GM18507 (cell line): Measurements from ENCODE around the gene AACS.

Source experiments
- DNase-seq: peaks from one replicate; pipeline ENCODE4 v3.0.0; 2011; ENCODE audit warnings: low read depth; ENCODE audit not compliant: insufficient read length; ENCODE audit errors: extremely low spot score
- FAIRE-seq: peaks from 2 replicates; lab custom pipeline; 2011; peaks lifted over from hg19 to GRCh38; lab: Jason Lieb, UNC

Gene AACS

GRCh38 chr12:125169870-125170269, 104.6 kb downstream of the AACS start:
- DNase-seq: no peak
- no peak for FAIRE-seq

- DNase-seq (no peak), FAIRE-seq (no peak)
Observed at GRCh38 chr12:125171267-125171666, 106.0 kb downstream of the AACS start.

DNA sequence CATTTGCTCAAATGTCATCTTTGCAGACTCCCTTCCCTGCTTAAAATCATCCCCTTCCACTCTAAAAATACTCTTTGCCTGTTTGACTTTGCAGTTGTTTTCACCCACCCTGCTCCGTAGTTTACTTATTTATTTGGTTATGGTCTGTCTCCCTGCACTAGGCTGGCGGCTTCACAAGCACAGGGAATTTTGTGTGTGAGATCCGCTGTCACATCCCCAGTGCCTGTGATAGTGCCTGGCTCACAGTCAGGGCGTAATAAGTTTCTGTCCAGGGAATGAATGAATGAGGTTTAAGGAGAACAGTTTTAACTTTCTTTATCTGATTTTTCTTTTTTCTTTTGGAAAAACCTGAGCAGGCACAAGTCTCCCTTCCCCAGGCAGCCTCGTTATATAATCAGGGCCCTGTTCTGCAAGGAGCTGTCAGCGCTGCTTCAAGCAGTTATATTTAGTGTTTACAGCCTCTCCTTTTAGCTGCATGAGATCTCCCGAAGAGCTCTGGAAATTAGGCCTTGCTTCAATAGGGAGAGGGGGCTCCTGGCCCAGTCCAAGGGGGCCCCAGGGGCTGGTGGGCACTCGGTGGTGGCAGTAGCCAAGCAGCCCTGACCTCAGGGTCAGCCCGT, 107.1 kb downstream of the AACS start:
- no peak for DNase-seq
- no peak for FAIRE-seq

DNA sequence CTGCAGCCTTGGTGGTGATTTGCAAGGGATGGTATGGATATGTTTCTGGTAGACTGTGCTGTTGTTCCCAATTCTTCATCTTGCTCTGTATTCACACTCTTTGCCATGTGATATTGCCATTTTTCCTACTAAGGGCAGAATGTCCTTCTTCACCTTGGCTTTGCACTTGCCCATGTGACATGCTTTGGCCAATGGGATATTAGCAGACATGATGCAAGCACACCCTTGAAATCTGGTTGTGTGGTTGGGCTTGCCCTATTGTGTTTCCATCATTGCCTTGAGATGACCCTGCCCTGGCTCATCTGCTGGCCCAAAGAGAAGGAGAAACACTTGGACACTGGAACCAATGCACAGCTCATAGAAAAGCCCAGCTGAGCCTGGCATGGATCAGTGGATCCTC, 110.3 kb downstream of the AACS start:
- no peak for DNase-seq
- FAIRE-seq: no peak

DNA sequence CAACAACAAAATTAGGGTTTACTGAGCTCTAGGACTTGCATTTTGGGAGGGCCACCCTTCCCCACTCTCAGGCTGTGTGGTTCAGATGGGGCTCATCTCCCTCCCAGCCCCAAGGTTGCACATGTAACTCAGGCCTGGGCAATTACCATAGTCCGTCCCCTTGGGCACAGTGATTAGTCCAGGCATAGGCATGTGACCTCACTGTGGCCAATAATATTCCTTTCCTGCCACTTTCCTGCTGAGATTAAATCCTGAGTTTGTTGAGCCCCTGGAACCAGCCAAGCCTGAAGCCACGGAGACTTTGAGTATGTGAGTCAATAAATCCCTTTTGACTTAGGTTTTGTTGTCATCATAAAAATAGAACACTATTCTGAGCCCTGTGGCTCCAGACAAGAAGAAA, 113.0 kb downstream of the AACS start:
- no peak for DNase-seq
- no peak for FAIRE-seq

- no peak for FAIRE-seq
- DNase-seq: no peak
Observed at GRCh38 chr12:125180144-125180543, 114.9 kb downstream of the AACS start.

GRCh38 chr12:125181107-125181506, 115.9 kb downstream of the AACS start:
- DNase-seq (no peak), FAIRE-seq (no peak)

- peak; percentile 91 for FAIRE-seq
Observed at GRCh38 chr12:125183187-125184067, 118.2 kb downstream of the AACS start.

DNA sequence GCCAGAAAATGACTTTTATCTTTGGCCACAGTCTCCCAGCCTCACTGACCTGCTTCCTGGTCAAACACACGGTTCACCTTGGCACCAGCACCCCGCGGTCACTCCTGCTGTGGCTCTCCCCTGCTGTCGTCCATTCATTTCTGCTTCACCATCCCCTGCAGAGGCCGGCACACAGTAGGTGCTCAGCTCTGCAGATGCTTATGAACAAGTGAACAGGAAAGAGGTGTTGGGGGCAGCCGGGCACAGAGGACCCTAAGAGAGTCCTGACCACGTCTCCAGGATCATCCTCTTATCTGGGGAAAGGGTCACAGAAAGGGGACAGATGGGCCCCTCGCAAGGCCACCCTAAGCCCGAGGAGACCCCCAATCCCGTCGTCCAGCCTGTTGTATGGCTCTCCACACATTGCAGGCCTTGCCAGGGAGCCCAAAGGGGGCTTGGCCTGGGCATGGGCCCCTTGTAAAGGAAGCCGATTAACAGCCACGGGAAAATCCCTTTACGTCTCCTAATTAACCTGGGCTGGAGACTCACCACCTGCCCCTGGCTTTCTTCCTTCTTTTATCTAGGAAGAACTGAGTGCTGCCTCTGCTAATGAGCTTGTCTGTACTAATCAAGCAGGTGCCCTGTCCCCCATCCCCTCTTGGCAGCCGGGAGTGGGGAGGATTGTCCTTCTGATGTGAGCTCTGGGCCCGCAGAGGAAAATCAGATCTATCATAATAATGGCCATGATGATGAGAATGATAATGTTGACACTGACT, 119.2 kb downstream of the AACS start:
- no peak for FAIRE-seq
- no peak for DNase-seq

More at GRCh38 chr12:125183187-125184067, 118.2 kb downstream of the AACS start:
- peak; percentile 80 for DNase-seq

GRCh38 chr12:125185311-125185739, 120.1 kb downstream of the AACS start:
- FAIRE-seq: no peak
- DNase-seq: no peak

DNA sequence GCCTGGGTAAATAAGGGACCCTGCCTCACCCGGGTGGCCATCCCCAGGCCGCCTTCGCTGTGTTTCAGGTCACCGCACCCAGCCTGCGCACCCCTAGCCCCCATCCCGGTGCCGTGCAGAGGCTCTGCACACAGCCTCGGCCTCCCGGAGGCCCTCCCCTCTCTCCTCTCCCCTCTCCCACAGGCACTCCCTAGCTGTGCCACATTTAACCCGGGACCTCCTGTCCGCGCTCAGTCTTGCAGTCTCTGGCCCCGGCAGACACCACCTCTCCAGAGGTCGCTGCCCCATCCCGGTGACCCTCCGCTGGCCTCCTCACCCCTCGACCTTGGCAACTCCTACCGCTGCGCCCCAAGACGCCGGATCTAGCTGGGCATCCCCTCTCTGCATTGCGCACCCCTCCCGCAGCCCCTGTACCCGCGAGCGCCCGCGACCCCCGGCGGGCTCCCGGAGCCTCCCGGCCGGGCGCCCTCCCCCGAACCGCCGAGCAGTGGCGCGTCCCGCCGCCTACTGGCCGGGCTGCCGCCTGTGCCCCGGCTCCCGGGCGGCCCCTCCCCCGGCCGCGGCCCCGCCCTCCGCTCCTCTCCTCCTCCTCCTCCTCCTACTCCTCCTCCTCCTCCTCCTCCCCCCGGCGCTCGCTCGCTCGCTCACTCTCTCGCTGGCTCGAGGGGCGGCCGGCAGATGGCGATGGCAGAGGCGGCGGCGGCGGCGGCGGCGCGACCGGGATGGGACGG, 120.7 kb downstream of the AACS start, which contains the start of gene TMEM132B:
Gene TMEM132B, plus strand, starts transcription at position 647 of the 731 bp plus-strand sequence.
- FAIRE-seq (no peak), DNase-seq (peak; percentile 37)

DNA sequence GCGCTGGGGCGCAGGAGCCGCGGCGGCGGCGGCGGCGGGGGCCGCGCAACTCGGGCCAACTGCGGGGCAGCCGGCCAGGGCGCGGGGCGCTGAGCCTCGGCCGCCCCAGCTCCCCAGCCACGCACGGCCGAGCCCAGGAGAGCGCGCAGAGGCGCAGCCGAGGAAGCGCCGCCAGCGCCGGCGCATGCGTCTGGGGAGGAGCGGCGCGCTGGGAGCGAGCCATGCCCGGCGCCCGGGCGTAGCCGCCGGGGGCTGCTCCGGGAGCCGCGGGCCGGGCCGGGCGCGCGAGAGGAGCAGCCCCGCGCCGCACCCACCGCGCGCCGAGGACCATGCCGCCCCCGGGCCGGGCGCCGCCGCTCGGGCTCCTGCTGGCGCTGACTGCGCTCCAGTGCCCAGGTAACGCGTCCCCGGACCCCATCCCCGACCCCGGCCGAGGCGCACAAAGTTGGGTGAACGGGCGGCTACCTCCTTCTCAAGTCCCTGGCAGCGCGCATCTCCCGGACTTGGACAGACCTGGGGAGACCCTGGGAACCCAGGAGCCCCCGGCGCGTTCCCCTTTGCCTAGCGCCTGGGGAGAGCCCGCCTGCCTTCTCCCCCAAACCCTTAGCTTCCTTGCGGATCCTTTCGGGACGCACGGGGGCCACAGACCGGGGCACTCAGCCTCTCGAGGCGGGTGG, 121.4 kb downstream of the AACS start:
- FAIRE-seq: no peak

GRCh38 chr12:125187148-125187745, 122.0 kb downstream of the AACS start:
- DNase-seq: no peak
- no peak for FAIRE-seq

More for the DNA sequence above, 121.4 kb downstream of the AACS start:
- DNase-seq: no peak

GRCh38 chr12:125187780-125188741, 122.8 kb downstream of the AACS start:
- FAIRE-seq (no peak), DNase-seq (no peak)

DNA sequence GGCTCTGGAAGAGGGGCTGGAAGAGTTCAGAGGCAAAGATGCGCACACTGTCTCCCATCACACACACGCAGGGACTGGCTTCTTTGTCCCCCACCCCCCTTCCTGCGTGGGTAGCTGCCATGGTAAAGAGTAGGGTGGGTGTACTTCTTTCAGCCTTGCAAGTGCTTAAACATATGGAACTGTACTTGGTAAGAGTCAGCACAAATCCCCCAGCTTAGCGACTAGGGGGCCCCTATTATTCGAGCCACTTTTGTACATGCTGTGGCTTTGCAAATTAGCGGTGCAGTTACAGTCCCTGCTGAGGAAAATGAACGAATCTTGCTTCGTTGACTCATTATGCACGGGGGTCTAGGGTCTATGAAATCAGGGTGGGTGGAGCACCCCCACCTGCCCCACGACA, 123.8 kb downstream of the AACS start:
- FAIRE-seq: no peak
- DNase-seq: no peak

DNA sequence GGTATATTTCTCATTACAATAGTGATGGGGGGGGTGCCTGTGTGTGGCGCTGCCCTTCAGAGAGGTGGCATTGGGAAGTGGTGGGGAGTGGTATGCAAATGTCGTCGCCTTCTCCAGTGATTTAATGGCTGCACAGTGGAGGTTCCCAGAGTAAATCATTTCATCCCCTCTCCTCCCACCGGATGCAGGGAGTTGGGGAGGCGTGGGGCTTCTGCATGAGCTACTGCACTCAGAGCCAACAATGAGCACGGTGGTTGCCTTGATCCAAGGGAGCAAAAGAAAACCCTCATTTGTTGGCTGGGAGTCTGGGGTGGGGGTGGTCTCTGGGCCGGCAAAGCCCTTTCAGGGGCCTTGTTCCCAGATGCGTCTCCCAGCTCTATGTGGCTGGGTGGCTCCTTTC, 124.3 kb downstream of the AACS start:
- no peak for DNase-seq
- no peak for FAIRE-seq

DNA sequence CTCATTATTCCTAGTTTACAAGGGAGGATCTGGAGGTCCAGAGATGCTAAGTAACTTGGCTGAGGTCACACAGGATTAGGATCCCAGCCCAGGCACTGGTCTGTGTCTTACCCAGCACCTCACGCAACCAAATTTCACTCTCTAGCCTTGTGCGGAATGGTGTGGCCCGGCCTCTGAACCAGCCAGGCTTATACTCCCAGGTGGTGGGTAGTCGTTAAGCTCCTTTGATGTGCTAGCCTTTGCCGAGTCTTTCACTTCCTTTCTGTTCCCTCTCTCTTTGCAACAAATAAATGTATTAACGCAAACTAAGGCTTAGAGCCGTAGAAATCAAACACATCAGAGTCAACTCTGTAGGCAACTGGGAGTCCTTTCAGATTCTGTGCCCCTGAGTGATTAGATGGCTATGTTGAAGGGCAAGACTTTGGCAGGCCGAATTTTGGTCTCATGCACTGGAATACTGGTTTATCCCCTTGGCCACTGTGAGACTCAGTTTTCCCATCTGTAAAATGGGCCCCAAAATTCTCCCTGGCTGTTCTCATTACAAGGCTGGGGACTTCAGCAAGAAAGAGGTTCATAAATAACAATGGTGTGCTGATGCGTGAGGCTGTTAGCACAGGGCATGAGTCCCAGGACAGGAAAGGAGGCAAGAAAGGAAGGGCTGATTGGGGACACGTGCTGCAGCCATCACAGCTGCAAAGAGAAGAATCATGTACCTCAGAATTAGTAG, 126.3 kb downstream of the AACS start:
- no peak for FAIRE-seq
- DNase-seq: no peak
